EH (cell line): ENCODE data around the gene ROPN1B.
A peak's percentile ranks its signal among the peaks of the same experiment; 100 is the strongest.
"Not testable (repeated sequence)": the region's sequence is repeated elsewhere in the genome, so short reads cannot be mapped to it uniquely, and the experiment has no call there.

Source experiments
- DNase-seq: peaks from one replicate; pipeline ENCODE4 v3.0.0-alpha.2; 2015; ENCODE audit warnings: low read depth

Gene ROPN1B

DNA sequence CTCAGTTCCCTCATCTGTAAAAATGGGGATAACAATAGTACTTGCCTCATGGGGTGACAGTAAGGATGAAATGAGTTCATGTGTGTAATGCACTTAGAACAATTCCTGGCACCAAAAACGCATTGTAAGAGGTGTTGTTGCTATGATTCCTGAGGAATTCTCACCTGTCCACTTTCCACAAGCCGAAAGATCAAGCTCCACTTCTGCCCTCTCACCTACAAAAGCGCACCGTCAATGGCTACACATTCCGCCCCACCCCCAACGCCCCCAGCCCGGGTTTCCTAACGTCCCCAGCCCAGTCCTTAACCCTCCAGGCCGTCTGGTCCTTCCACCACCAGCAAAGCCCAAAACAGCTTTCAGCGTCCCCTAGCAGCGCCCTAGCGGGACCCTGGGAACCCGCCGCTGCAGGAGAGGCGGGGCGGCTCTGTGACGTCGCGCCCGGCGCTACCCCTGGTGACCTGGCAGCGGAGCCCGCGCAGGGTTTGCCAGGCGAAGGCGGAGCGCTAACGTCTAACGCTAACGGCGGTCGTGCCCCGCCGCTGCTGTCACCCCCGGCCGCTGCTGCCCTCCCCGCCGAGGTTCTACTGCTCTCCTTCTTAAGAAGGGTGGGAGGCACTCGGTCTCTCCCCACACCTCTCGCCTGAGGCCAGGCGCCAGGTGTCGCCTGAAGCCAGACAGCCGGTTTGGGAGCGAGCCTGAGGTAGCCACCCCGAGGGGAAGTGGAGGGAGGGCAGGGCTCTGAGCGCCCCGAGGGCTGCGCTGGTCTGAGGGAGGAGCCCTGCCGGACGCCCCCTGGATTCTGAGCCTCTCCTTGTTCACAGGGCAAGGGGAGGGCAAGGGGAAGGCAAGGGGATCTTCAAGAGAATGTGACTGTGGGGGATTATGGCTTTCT, at the start of gene ROPN1B:
TSS of gene ROPN1B (plus strand) at position 478 of the 892 bp plus-strand sequence. CDS start 2,877 bp downstream, outside the sequence.
- not testable (repeated sequence) for DNase-seq

DNA sequence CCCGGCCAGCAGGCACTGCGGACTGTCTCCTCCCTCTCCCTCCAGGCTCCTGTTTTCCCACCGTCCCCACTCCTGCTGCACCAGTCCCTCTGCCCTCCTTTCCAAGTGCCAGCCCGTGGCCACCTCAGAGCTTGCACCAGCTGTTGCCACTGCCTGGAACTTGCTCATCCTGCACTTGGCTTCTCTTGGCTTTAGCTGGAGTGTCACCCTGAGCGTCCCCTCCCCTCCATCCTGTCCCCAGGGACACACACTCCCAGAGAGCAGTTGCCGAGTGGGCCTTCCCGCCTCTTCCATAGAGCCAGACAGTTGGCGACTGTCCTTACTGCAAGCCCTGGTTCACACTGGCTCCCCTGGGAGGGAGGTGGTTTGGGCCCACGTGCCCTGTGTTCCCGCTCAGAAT, 48.8 kb upstream of the ROPN1B start:
- DNase-seq, result not testable (repeated sequence)

DNA sequence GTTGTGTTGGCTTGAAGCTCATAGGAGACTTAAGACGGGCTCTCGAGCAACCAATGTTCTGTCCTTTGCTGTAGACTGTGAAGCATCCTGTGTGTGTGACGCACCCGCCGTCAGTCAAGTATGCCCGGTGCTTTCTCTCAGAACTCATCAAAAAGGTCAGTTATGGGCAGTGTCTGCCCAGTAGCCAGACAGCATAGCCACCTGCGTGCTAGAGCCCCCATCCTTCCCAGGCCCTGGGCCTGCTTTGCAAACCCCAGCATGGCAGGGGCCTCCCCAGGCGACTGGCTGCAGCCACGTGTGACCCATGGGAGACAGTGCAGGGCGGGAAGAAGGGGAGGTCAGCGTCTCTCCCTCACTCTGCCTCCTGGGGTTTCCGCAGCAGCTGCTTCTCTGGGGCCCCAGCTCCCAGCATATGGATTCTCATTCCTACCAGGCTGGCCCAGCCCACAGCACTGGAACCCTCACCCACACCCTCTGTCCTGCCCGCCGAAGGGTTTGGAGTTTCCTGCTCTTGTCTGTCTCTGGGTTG, 48.2 kb upstream of the ROPN1B start:
- not testable (repeated sequence) for DNase-seq

DNA sequence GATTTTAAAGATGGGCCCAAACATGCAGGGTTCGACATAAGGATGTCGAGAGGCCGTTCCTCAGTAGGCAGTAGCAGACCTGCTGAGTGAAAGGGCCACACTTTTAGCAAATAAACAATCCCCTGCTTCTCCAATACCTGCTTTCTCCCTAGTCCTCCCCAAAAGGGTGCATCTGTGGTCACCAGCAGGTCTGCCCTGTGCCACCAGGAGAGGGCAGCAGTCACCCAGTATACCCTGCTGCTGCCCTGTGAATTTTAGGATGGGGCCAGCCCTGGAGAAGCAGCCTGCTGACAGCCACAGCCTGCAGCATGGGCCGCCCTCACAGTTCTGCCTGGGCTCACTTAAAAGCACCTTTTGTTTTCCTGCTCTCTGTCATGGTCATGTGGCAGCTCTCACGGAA, 47.3 kb upstream of the ROPN1B start:
- peak; percentile 59 for DNase-seq

DNA sequence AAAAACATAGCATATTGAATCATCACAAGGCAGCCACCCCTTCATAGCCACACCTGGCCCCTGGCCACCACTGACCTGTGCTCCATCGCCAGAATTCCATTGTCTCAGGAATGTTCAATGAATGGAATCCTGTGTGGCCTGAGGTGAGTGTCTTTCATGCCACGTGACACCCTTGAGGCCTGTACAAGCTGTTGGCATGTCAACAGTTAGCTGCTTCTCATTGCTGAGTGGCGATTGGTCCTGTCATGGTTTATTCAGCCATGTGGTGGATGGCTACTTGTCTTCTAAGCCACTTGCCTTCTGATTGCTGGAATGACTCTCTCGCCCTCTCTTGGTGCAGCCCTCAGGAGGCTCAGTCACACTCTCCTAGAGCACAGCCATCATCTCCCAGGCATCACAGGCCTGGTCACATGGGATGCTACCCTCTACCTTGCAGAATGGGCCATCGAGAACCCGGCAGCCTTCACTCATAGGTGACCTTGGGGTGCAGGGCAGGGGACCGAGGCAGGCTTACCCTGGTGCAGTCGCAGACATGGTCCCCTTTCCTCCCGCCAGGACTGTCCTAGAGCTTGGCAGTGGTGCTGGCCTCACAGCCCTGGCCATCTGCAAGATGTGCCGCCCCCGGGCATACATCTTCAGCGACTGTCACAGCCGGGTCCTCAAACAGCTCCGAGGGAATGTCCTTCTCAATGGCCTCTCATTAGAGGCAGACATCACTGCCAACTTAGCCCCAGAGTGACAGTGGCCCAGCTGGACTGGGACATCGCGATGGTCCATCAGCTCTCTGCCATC, 45.5 kb upstream of the ROPN1B start:
- DNase-seq, result peak; percentile 64

DNA sequence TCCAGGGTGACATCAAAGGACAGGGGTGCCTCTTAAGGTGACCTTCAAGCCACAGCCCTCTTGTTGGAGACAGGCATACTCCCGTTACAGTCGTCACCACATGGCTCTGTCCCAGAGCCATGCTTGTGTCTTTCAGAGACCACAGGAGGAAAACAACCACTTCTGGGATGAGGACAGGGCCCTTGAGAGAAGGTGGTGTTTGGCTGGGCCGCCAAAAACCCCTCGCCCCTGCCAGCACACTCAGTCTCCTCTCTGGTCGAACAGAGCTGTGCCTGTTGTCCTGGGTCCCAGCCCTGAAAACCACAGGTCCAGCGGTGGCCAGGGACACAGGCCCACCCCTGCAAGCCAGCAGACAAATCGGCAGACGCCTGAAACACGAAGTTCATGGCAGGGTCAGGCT, 44.7 kb upstream of the ROPN1B start:
- DNase-seq, result not testable (repeated sequence)

DNA sequence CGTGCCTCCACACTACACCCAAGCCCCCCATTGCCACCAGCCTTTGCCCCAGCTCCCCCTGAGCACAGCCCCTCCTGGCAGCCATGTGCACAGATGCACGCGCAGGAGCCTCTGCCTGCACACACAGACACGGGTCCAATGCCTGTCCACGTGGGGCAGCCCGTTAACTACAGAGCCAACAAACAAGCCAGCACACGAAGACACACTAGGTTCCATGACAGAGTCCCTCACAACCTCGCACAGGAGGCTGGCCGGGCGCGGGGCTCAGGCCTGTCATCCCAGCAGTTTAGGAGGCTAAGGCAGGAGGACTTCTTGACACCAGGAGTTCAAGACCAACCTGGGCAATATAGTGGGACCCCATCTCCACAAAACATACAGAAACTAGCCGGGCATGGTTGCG, 43.3 kb upstream of the ROPN1B start:
- not testable (repeated sequence) for DNase-seq

DNA sequence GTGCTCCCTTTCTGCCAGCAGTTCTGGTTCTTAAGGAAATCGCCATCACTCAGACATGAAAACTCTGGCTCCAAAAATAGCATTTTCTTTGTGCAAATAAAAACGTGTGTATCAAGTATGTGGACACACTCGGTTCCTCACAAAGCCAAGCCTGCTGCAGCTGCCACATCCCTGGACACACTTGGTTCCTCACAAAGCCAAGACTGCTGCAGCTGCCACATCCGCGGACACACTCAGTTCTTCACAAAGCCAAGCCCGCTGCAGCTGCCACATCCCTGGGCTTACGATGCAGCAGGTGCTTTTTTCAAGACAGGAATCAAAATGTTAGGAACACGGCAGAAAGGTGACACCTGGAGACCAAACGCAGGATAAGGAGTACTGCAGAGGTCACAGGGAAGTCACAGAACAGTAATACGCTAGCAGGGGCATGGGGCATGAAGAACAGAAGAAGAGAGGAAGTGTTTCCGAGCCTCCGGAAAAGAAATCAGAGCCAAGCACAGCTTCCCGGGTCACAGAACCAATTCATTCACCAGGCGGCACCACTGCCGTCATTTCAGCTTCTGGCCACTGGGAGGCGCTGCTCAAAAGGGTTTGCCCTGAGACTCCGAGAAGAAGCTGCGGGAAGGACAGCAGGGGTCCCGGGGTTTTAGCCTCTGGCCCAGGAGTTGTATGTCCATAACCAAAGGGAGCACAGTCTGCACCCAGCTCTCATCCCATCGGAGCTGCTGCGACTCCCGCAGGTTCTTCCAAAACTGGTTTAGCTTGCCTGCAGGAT, 40.0 kb upstream of the ROPN1B start:
- DNase-seq, result peak; percentile 32

DNA sequence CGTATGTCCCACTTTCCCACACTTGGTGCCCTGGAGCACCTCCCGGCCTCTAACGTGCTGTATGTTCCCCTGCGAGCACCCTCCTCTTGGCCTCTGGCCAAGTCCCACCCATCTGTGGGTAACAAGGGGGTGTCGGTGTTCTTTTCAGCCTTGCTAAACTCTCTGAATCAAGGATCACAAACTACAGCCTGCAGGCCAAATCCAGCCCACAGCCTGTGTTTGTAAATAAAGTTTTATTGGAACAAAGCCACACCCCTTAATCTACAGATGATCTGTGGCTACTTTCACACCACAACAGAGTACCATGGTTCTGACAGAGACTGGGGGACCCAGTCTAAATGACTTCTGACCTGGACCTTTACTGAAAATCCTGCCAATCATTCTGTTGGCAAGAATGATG, 39.2 kb upstream of the ROPN1B start:
- DNase-seq, result not testable (repeated sequence)

DNA sequence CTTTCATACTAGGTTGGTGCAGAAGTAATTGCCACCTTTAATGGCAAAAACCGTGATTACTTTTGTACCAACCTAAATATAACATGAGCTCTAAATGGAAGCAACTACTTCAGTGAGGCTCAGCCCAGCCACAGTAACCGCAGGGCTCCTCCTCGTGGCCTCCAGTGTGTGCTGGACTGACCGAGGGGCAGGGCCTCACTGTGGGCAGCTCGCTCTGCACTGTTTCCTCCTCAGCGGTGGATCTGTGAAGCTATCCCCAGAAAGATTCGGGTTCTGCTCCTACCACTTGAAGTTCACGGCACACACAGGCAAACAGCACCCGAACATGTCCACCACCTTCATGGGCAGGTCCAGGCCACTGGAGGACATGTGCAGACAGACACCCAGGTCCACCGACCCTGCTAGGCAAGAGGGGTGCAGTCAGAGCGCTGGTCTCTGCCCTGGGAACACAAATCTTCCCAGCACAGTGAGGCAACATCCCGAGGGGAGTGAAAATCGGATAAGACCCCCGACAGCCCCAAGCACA, 37.6 kb upstream of the ROPN1B start:
- not testable (repeated sequence) for DNase-seq

DNA sequence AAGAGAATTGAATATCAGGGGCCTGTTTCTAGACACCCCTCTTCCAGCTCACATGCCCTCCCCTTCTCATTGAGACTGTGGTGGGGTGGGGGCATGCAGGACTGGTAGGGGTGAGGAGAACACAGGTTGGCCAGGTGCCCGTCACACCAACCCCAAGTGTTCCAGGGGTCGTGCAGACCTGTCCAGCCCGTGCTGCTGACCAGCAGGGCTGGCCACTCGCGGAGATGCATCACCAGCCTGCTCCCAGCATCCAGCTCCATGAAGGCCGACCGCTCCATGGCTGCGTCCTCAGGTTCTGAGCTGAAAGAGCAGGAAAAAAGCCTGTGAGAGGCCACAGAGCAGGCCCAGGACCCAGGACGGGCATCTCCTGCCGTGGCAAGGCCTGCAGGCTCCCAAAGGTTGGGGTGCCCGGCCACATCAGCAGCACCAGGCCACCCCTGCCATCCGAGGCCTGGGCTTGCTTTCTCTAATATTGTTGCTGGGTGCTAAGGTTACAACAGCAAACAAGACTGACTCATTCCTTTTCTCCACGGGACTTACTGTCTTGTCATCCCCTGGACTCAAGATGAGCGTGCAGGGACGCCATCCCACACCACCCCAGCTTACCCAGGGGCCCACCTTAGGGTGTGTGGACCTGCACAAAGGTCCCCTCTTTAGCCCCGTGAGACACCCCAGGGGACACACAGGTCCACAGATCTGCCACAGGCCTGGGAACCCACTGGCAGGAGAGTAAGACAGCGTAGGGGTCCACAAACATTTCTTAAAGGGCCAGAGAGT, 35.4 kb upstream of the ROPN1B start:
- DNase-seq, result peak; percentile 29

DNA sequence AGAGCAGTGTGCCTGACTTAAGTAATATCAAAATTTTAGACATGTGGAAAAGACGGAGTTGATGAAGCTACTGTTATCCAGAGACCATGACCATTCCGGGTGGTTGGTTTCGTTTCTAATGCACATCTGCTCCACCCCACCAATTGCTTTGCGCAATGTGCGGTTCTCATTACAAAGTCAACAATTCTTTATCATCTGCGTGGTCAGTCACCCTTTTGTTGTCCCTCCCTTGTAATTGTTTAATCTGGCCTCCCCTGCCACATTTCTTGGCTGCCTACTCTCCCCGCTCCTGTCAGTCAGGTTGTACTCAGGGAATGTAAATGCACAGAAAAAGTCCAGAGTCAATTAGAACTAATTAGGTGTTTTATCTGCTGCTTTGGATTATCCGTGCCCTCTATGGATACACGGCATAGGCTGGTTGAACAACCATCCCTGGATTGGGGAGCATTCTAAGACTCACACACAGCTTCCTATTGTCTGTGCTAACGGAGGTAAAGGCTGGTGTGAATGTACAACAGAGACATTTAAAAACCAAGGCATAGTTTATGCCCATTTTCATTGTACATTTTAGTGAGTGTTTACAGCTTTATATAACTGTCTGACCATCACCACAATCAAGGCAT, 33.6 kb upstream of the ROPN1B start:
- not testable (repeated sequence) for DNase-seq

DNA sequence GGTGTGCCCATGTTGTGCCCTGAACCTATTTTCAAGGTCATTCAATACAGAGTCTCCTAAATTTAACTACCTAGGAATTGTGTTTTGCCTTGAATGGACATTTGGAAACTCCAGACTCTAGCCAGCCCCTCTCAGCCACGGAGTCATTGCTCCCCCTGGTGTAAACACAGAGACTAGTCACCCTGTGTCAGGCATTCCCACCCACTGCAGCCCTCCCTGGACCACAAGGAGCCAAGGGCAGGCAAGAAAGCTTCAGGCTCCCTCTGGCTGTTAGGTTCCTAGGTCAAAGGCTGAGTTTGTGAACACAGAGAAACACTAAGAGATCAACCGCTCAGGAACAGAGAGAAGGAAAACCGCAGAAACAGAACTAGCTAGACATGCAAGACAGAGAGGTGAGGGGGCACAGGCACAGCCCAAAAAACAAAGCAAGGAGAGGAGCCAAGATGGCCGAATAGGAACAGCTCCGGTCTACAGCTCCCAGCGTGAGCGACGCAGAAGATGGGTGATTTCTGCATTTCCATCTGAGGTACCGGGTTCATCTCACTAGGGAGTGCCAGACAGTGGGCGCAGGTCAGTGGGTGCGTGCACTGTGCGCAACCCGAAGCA, 32.7 kb upstream of the ROPN1B start:
- peak; percentile 35 for DNase-seq

DNA sequence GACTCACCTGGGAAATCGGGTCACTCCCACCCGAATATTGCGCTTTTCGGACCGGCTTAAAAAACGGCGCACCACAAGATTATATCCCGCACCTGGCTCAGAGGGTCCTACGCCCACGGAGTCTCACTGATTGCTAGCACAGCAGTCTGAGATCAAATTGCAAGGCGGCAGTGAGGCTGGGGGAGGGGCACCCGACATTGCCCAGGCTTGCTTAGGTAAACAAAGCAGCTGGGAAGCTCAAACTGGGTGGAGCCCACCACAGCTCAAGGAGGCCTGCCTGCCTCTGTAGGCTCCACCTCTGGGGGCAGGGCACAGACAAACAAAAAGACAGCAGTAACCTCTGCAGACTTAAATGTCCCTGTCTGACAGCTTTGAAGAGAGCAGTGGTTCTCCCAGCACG, 32.1 kb upstream of the ROPN1B start:
- not testable (repeated sequence) for DNase-seq

DNA sequence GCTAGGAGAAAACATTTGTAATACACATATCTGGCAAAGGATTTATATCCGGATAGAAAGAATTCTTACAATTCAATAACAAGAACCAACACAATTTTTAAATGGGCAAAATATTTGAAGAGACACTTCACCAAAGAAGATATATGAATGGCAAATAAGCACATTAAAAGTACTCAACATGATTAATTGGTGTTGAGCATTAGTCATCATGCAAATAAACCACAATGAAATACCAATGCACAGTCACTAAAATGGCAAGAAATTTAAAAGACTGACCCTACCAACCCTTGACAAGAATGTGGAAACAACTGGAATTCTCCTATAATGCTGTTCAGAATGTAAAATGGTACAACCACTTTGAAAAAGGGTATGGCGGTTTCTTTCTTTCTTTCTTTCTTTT, 21.2 kb upstream of the ROPN1B start:
- peak; percentile 58 for DNase-seq

DNA sequence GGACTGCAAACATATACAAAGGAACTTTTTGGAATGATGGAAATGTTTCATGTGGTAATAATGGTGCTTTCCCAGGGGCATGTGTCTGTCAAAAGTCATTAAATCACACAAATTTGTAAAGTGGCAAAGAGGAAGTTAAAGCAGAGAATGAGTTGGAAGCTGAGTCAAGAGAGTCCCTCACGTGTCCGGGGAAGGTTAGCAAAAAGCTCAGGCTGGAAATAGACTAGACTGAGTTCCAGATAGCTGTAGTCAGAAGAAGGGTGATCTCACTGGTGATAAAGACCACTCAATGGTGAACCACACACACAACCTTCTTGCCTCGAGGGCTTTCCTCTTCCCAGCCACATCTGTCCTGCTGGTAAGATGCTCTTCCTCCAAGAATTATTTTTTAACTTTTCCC, 20.1 kb upstream of the ROPN1B start:
- peak; percentile 86 for DNase-seq

DNA sequence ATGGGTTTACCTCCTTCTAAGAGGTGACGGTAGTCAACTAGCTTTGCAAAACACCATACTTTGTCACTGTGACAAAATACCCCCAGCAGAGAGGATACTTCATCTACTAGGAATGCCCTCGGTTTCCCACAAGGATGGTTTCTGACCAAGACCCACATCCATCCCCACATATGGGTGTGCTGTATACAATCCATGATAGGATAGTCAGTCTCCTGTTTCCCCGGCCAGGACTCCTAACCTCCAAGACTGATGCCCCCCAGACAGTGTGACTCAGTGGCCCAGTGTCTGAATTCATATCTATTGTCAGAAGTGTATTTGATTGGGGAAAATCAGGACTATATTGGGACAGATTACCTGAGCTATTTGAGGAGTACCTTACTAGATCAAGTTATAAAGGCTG, 17.8 kb upstream of the ROPN1B start:
- DNase-seq, result peak; percentile 63

DNA sequence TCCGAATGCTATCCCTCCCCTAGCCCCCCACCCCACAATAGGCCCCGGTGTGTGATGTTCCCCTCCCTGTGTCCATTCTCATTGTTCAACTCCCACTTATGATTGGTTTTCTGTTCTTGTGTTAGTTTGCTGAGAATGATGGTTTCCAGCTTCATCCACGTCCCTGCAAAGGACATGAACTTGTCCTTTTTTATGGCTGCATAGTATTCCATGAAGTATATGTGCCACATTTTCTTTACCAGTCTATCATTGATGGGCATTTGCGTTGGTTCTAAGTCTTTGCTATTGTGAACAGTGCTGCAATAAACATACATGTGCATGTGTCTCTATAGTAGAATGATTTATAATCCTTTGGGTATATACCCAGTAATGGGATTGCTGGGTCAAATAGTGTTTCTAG, 12.0 kb upstream of the ROPN1B start:
- DNase-seq, result not testable (repeated sequence)

DNA sequence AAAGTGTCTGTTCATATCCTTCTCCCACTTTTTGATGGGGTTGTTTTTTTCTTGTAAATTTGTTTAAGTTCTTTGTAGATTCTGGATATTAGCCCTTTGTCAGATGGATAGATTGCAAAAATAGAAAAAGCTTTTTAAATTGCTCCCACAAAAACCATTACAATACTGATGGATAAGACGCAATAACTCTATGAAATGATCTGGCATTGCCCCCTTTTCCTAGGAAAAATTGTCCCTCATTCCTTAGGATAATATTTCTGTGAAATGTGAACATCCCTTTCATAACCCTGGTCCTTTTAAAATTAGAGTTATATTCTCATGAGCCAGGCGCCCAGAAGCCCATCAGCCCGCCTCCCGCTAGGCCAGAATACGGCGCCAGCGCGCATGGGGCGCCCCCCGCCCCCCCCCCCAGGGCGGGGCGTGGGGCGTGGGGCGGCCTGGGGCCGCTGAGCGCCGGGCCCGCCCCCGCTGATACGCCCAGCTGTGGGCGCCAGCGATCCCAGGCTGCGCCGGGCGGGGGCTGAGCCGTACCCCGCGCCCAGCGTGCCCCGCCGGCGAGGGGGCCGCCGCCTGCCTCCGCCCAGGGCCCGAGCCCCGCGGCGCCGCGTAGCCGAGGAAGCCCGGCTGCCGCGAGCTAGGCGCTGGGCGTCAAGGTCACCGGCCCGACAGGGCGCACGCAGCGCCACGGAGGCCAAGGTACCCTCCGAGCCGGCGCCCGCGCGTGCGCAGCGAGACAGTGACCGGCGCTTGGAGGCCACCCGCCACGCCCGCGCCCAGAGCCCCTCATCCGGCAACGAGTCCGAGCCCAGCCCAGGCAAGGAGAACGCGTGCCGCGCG, 11.1 kb upstream of the ROPN1B start:
- DNase-seq, result no peak
